COLO829 (cell line): Measurements from ENCODE around the gene COL17A1.

Experiments used
- DNase-seq: peaks from one replicate; pipeline ENCODE4 v3.0.0; 2012; ENCODE audit warnings: low spot score

COL17A1 gene

GRCh38 chr10:104096692-104097091, 11.0 kb upstream of the COL17A1 start:
- DNase-seq = no peak

DNA sequence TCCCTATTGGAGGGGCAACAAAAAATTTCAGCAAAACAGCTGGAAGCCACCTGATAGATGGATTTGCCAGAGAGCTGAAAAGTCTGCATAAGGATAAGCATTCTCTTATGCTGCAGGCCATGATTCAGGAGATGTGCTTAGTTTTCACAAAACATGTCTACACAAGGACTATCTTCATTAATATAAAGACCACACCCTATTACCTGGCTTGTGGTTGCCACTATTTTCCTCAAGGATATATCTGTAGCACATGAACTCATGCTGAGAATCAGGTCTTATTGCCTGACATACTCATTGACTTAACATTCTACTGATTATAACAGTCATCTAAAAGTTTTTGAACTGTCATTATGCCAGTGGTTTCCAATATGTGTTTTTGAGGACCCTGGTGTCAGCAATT, 7.1 kb upstream of the COL17A1 start:
- no peak for DNase-seq

- DNase-seq = no peak
These were observed 4.9 kb upstream of the COL17A1 start for GRCh38 chr10:104090611-104091010.

GRCh38 chr10:104089621-104090020, 3.9 kb upstream of the COL17A1 start:
- no peak for DNase-seq

DNA sequence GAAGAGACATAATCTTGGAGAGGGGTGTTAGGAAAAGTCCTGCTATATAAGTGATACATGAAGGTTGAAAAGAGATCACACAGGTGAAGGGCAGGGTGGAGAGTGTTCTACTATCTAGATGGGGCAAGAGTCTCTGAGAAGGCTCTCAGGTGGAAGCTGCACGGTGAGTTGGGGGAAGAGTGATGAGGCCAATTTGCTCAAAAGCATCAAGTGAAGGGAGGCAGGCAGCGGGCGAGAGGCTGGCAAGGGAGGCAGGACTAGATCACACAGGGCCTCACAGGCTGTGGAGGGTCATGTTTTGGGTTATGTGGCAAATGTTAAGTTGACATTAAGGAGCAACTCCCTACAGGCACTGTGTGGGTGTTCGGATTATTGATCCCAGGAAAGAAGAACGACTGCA, 2.6 kb upstream of the COL17A1 start:
- DNase-seq = no peak

DNA sequence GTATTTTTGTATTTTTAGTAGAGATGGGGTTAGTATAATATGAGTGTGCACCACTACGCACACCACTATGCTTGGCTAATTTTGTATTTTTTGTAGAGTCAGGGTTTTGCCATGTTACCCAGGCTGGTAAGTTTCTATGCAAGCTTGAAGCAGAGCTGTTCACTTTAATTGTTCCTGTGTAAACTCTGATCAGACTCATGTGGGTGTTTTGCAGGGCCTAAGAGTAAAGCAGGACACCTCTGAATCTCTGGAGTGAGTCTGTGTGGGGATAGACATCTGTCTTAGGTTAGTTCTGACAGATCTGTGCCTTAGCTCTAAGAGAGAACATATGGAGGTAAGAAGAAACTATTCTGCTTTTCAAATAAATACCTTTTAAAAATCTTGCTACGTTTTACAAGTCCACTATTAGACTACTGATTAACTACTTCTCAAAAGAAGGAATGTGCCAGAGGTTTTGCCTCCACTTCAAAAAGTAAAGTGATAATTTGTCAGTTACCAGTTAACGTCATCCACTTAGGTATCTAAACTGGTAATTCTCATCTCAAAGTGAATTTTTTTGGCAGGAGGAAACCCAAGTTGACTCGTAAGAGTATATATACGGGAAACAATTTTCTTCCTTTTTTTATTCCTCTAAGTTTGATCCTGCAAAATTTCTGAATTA, 1.1 kb downstream of the COL17A1 start:
- DNase-seq = no peak

- no peak for DNase-seq
These were observed 3.7 kb downstream of the COL17A1 start for GRCh38 chr10:104081998-104082397.

DNA sequence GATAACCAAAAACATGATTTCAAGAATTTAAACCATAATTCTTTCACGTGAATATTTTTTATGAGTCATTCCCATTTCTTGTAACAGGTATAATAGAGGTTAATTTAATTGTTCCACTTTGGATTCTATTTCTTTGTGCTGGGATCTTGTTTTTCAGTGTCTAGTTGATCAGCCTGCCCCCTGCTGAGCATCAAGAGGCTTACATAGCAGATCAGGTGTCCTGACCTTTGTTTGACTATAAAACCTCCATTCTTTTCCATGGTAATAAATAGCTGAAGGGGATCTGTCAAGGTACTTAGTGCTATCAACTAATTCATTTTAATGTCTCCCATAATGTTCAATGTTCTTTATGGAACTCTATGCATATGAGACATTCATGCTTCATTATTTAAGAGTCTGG, 4.9 kb downstream of the COL17A1 start:
- no peak for DNase-seq

DNA sequence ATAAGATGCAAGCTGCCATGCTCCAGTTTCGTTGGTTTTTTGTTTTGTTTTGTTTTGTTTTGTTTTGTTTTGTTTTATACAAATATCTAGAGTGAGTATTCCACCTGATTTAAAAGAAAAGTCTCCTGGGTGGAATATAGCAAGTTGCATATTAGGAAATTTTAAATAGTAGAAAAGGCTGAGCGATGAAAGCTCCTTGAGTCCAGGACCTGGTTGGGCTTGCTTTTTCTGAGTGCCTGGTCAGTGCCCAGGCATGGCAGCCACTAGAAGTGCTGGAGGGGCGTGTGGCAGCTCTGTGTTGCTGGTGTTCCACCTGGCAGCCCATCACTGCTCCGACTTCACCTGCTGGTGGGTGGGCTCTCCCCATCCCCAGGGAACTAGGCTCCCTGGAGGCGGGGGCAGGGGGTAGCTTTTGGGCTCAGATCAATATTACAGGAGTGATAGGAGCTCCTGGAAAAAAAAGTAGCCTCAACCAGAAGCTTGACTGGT, 8.0 kb downstream of the COL17A1 start:
- DNase-seq = no peak

- peak; percentile 13 for DNase-seq
These were observed 8.4 kb downstream of the COL17A1 start for GRCh38 chr10:104077247-104077646.

DNA sequence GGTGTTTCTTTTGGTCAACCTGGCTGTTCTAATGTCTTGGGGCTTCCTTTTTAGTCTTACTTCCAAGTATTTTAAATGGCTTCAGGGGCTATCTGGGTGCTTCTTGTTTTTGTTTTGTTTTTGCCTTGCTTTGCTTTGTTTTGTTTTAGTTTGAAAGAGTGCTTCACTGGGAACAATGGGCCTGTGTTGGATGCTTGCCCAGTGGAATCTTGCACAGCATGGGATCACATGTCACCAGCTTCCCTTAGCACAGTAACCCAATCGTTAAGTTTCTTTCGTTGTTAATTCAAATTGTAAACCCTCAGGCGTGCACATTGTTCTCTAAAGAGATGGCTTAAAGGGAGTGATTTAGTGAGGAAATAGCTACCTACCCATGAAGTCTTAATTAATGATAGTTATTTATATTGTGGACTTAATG, 8.9 kb downstream of the COL17A1 start:
- DNase-seq = peak; percentile 58

- no peak for DNase-seq
These were observed 11.2 kb downstream of the COL17A1 start for GRCh38 chr10:104074505-104074904.

DNA sequence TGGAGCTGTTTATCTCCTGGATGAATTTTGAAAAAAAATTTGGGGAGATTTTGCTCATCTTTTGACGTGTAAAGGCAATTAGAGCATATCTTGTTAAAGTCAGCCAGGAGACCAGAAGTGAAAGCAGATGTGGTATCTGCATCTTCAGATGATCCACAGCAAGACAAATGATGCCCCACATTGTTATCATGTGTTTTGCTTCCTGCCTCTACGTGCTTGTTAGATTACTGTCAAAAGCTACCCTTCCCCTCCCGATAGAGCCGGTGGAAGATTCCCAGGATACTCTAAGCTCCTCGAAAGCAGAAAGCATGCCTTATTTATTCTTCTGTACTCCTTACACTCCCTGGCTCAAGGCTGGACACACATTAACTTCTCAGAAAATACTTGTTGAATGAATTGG, 12.9 kb downstream of the COL17A1 start:
- DNase-seq = no peak

DNA sequence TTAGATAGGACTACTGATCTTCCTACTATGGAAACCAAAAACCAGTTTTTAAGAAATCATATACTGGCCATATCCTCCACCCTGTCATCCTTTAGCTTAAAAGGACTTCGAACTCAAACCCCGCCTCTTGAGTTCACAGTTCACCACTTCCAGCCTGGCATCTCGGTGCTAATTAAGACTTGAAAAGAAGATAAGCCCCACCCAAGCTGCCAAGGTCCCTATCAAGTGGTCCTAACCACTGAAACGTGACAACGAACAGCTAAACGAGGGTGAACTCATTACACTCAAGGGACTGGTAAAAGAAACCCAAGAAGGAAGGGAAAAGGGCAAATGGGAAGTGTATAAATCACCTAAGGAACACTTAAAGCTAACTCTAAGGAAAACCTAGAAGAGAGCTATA, 16.1 kb downstream of the COL17A1 start:
- no peak for DNase-seq

GRCh38 chr10:104067525-104067924, 18.2 kb downstream of the COL17A1 start:
- no peak for DNase-seq

GRCh38 chr10:104066945-104067344, 18.7 kb downstream of the COL17A1 start:
- DNase-seq = no peak

DNA sequence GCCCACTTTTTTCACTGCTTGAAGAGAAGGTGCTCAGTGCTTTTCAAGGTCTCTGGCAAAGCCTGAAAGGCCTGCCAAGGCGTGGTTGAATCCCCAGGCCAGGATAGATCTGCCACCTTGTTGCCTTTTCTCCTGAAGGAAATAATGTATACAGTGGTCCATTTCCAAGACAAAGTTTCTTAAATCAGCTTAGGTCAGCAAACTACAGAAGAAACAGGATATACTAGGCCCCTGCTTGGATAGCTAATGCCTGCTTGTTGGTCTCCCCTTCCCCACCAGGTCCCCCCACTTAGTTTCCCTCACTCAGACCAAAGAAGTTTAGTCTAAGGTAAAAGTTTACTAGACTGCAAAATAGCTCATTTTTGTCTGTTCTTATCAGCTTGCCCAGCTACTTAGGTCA, 19.9 kb downstream of the COL17A1 start:
- DNase-seq = no peak

GRCh38 chr10:104061196-104061595, 24.5 kb downstream of the COL17A1 start:
- DNase-seq = no peak

DNA sequence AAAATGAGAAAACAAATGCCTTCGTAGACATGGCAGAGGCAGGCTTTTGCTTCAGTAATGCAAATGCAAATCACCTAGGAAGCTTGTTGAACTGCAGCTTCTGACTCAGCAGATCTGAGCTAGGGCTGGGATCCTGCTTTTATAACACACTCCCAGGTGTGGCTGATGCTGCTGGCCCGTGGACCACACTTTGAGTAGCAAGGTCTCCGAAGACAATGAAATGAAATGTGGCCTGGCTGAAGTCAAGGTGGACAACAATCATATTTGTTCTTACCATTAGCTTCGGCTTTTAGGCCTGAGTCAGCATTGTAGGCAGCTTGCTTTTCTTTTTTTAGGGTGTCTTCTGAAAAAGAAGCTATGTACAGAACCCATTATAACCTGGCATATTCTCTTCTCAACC, 26.3 kb downstream of the COL17A1 start:
- DNase-seq = no peak

DNA sequence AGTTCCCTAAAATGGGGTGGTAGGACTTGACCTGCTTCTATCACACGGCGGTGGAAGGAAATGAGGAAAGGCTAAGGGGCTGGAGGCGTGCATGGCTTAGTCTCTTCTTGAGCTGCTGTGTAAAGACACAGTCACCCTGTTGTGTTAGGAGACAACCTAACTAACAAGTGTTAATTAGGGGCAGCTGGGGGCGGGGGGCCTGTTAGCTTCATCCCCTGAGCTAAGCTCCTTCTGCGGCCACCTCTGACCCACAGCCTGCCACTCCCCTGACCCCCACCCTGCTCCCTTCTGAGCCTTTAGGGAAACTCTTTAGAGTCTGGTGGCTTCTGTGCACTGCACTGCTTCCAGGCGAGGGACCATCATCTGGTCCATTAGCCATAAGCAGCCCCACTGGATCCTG, 28.0 kb downstream of the COL17A1 start:
- no peak for DNase-seq

GRCh38 chr10:104056619-104057273, 28.9 kb downstream of the COL17A1 start:
- DNase-seq = no peak

DNA sequence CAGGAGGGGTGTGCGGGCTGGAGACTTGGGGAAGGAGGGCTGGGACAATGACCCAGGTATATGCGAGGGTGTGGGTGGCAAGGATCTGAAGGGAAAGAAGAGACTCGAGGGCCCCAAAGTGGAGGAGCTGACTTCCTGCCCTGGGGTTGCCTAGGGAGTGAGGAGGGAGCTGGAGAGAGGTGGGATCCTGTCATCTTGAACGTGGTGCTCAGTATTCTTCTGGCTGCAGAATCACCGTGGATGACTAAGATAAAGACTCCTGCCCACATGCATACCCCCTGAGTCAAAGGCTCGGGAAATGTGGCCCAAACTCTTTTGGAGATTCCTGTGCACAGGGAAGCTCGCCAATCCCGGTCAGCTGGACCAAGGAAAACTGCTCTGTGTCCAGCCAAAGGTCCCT, 31.2 kb downstream of the COL17A1 start:
- no peak for DNase-seq

DNA sequence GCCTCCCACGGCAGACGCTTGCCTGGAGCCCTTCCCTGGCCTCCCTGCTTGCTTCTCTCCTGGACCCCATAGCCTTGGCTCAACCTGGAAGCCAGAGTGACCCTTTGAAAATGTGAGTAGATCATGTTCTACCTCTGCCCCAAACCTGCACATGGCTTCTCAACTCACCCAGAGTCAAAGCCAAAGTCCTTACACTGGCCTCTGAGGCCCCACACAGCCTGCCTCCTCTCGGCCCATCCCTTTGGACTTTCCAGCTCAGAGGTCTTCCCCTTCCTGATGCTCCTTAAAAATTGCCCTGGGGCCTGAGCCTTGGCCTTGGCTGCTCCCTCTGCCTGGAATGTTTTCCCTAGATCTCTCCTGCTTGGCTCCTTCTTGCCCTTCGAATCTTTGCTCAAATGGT, 32.5 kb downstream of the COL17A1 start:
- DNase-seq = no peak

- no peak for DNase-seq
These were observed 33.2 kb downstream of the COL17A1 start for GRCh38 chr10:104052431-104052830.
